ENCODE data around the gene GRIN3B.
"Not testable (repeated sequence)": the region's sequence is repeated elsewhere in the genome, so short reads cannot be mapped to it uniquely, and the experiment has no call there.

GRIN3B gene

GRCh38 chr19:955803-956765 lies 44.1 kb upstream of the GRIN3B start:
- Histone ChIP-seq H3K9ac (ENCODE audit: low read length) (no peak overlapping the region), H3K79me2 (ENCODE audit: low read length) (peaks cover 63% of the 10 kb centered on the region), H2AFZ (ENCODE audit: low read depth, low read length) (no peak overlapping the region), H3K9me3 (ENCODE audit: insufficient read depth, low read length) (no peaks in the 10 kb centered on the region), H3K4me2 (ENCODE audit: low read length) (no peak overlapping the region), H3K27ac (ENCODE audit: low read length) (no peak overlapping the region), H3K4me3 (ENCODE audit: low read length) (no peak overlapping the region), H3K27me3 (ENCODE audit: low read depth, low read length) (no peaks in the 10 kb centered on the region), H3K4me1 (ENCODE audit: low read length) (peaks cover 43% of the 10 kb centered on the region), H3K36me3 (replicated peaks; ENCODE audit: low read depth, low read length) (peaks cover 15% of the 10 kb centered on the region), H4K20me1 (ENCODE audit: insufficient read depth, low read length) (peaks cover 32% of the 10 kb centered on the region; the same call in 1 of the 2 replicates)
- TF ChIP-seq EZH2phosphoT487 (IDR thresholded peaks at IDR 0.05; ENCODE audit: low read depth) = no peak
- no peak for TF ChIP-seq CTCF (IDR thresholded peaks at IDR 0.05; ENCODE audit: low read depth, low read length)

DNA sequence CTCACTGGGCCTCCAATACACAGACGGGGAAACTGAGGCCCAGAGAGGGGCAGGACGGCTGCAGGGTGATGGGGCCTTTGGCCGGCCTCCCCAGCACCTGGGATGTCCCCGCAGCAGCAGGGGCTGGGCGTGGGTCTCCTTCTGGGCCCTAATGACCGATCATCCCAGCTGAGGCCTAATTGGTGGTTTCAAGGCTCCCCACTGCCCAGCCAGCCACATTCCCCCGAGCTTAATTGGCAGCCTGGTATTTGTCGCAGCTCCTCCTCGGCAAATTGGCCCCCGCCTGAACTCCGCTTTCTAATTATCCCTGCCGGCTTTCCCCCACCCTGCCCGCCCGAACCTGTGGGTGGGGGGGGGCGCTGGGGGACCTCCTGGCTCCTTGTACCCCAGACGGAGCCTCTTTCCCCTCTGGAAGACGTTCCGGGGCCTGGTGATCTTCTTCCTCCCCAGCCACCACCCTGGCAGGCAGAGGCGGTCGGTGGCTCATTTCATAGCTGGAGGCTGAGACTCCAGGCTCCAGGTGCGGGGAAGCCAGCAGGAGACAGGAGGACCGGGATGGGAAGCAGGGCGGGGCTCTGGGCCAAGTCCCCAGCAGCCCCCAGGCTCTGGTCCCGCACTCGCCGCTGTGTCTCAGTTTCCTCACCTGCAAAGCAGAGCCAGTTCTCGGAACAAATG lies 43.3 kb upstream of the GRIN3B start:
- Histone ChIP-seq H3K36me3 (replicated peaks; ENCODE audit: low read depth, low read length) (peaks cover 21% of the 10 kb centered on the region), H3K4me2 (ENCODE audit: low read length) (no peak overlapping the region), H4K20me1 (ENCODE audit: insufficient read depth, low read length) (peaks cover 32% of the 10 kb centered on the region; the same call in 1 of the 2 replicates), H3K9ac (ENCODE audit: low read length) (no peak overlapping the region), H3K4me1 (ENCODE audit: low read length) (peaks cover 35% of the 10 kb centered on the region), H2AFZ (ENCODE audit: low read depth, low read length) (no peak overlapping the region), H3K27ac (ENCODE audit: low read length) (no peak overlapping the region), H3K9me3 (ENCODE audit: insufficient read depth, low read length) (no peaks in the 10 kb centered on the region), H3K4me3 (ENCODE audit: low read length) (no peak overlapping the region), H3K27me3 (ENCODE audit: low read depth, low read length) (no peaks in the 10 kb centered on the region), H3K79me2 (ENCODE audit: low read length) (peaks cover 55% of the 10 kb centered on the region)
- no peak for TF ChIP-seq EZH2phosphoT487 (IDR thresholded peaks at IDR 0.05; ENCODE audit: low read depth)
- TF ChIP-seq CTCF (IDR thresholded peaks at IDR 0.05; ENCODE audit: low read depth, low read length) = no peak

- Histone ChIP-seq H3K4me1 (ENCODE audit: low read length) (peaks cover 28% of the 10 kb centered on the region), H3K36me3 (replicated peaks; ENCODE audit: low read depth, low read length) (peaks cover 25% of the 10 kb centered on the region), H3K79me2 (ENCODE audit: low read length) (peaks cover 49% of the 10 kb centered on the region), H4K20me1 (ENCODE audit: insufficient read depth, low read length) (peaks cover 32% of the 10 kb centered on the region; the same call in 1 of the 2 replicates)
- H3K4me3 ChIP-seq (ENCODE audit: low read length); H2AFZ ChIP-seq (ENCODE audit: low read depth, low read length); H3K27me3 ChIP-seq (ENCODE audit: low read depth, low read length); H3K9ac ChIP-seq (ENCODE audit: low read length); H3K27ac ChIP-seq (ENCODE audit: low read length); H3K9me3 ChIP-seq (ENCODE audit: insufficient read depth, low read length); H3K4me2 ChIP-seq (ENCODE audit: low read length): not testable (repeated sequence)
Measured at GRCh38 chr19:957578-957977, 42.6 kb upstream of the GRIN3B start.

- H3K4me3 ChIP-seq (ENCODE audit: low read length) = no peak overlapping the region
Measured at GRCh38 chr19:958967-959855, 41.0 kb upstream of the GRIN3B start.

More at GRCh38 chr19:958967-959855, 41.0 kb upstream of the GRIN3B start:
- TF ChIP-seq EZH2phosphoT487 (IDR thresholded peaks at IDR 0.05; ENCODE audit: low read depth) (no peak), CTCF (IDR thresholded peaks at IDR 0.05; ENCODE audit: low read depth, low read length) (no peak)
- Histone ChIP-seq H3K9ac (ENCODE audit: low read length) (no peak overlapping the region), H3K9me3 (ENCODE audit: insufficient read depth, low read length) (no peaks in the 10 kb centered on the region), H2AFZ (ENCODE audit: low read depth, low read length) (no peak overlapping the region), H4K20me1 (ENCODE audit: insufficient read depth, low read length) (peaks cover 32% of the 10 kb centered on the region; the same call in 1 of the 2 replicates), H3K79me2 (ENCODE audit: low read length) (peaks cover 34% of the 10 kb centered on the region), H3K4me1 (ENCODE audit: low read length) (peaks cover 12% of the 10 kb centered on the region), H3K4me2 (ENCODE audit: low read length) (no peak overlapping the region), H3K36me3 (replicated peaks; ENCODE audit: low read depth, low read length) (peaks cover 41% of the 10 kb centered on the region), H3K27me3 (ENCODE audit: low read depth, low read length) (no peaks in the 10 kb centered on the region), H3K27ac (ENCODE audit: low read length) (no peak overlapping the region)

Data from OCI-LY3 (cell line).